Stimulated activated CD8-positive, alpha-beta memory T cell treated with anti-CD3 and anti-CD28 coated beads, Interleukin-15, amount 100 ng/mL, for 4 hours (primary cell): Measurements from ENCODE around the gene TMA7.
"Not testable (repeated sequence)": the region's sequence is repeated elsewhere in the genome, so short reads cannot be mapped to it uniquely, and the experiment has no call there.

Source experiments
- DNase-seq, 2 donors: peaks; one replicate each; pipeline ENCODE4 v3.0.0-alpha.2; 2020; ENCODE audit warnings: low read depth in 2 of 2

The TMA7 gene

GRCh38 chr3:48436477-48436787 is 3.6 kb upstream of the TMA7 start:
- DNase-seq: no peak

DNA sequence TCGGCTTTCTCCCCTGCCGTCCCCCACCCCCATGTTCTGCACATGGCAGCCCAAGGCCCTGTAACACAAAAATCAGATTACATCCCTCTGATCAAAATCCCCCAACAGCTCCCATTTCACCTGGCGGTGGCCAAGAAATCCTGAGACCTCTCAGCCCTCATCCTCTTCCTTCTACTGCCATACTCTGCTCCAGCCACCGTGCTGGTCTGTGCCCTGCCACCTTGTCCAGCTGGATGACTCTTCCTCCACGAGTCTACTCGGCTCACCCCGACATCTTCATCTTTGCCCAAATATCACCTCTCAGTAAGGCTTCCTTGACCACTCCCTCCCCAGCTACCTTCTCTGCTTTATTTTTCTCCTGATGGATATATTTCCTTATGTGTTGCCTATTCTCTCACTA is 3.2 kb upstream of the TMA7 start:
- no peak for DNase-seq

DNA sequence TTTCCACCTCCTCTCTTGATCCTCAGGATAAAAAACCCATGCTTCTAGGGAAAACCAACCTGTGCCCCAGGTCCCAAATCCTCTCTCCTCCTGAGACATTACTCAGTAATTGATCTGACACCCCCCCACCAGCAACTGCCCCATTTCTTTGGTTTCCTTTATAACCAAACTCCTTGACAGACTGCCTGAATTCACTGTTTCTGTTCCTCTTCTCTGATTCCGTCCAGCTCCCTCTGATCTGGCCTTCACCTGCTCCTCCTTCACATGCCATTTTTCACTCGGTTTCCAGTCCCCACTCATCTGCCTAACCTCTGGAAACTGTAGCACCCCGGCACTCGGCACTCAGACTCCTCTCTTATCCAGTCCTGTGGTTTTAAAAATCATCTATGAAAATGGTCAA is 2.2 kb upstream of the TMA7 start:
- DNase-seq: no peak

- DNase-seq: no peak
Observed at GRCh38 chr3:48440590-48440958, 517 bp downstream of the TMA7 start.

GRCh38 chr3:48441940-48442339 is 1.9 kb downstream of the TMA7 start:
- DNase-seq: no peak

GRCh38 chr3:48445277-48445882 is 5.3 kb downstream of the TMA7 start:
- no peak for DNase-seq

DNA sequence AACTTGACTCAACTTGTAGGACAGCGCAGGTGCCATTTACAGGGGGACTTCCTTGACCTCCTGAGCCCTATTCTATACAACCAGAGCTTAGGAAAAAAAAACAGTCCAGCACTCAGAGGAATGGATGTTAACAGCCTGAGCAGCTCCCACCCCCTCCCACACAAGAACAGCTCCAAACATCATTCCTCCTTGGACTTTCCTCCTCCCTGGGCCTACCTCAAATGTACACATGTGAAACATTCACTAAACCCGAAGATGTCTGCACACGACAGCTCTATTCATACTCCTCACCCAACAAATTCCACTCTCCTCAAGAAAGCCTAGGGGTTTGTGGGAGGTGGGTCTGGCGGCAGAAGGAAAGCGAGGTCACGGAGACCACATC is 6.0 kb downstream of the TMA7 start:
- no peak for DNase-seq

- DNase-seq: peak; percentile 63 to 77
Observed at GRCh38 chr3:48446425-48447193, 6.6 kb downstream of the TMA7 start, which contains the start of gene ATRIP. Gene ATRIP (plus strand): TSS chr3:48446737. CDS start chr3:48446846, 109 bp downstream.

DNA sequence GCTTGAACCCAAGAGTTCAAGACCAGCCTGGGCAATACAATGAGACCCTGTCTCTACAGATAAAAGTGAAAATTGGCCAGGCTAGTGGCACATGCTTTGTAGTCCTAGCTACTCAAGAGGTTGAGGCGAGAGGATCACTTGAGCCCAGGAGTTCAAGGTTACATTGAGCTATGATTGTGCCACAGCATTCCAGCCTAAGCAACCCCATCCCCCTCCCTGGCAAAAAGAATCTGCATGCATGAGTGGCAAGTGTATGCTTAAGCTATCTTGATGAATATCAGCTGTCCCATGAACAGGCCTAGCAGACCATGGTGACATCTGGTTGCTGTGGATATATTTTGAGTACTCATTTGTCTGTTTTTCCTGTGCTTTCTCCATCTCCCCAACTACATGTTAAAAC is 11.2 kb downstream of the TMA7 start:
- DNase-seq: no peak

DNA sequence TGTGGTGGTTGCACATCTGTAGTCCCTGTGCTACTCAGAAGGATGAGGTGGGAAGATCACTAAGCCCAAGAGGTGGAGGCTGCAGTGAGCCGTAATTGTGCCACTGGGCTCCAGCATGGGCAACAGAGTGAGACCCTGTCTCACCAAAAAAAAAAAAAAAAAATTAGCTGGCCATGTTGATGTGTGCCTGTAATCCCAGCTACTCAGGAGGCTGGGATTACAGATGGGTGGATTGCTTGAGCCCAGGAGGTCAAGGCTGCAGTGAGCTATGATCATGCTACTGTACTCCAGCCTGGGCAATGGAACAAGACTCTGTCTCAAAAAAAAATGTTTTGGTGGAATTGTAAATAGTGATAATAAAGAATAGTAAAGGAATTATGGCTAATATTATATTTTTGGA is 16.4 kb downstream of the TMA7 start:
- DNase-seq: no peak

DNA sequence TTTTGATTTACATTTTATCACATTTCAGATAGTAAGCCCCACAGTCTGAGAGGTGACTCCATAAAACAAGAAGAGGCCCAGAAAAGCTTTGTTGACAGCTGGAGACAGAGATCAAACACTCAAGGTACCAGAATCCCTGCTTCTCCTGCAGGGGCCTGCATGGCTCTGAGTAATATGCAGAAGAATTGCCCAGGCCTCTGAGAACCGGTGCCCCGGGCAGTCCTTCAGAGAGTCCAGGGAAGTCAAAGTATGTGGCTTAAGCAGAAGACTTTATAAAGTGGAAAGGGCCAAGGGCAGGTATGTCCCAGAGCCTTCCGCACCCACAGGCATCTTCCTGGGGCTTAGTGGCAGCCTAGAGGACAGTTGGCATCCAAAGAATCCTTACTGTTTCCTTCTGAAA is 19.3 kb downstream of the TMA7 start:
- no peak for DNase-seq

GRCh38 chr3:48459773-48460516 is 19.9 kb downstream of the TMA7 start:
- DNase-seq: no peak

- no peak for DNase-seq
Observed at GRCh38 chr3:48460517-48460902, 20.5 kb downstream of the TMA7 start.

GRCh38 chr3:48461767-48462166 is 21.7 kb downstream of the TMA7 start:
- not testable (repeated sequence) for DNase-seq

DNA sequence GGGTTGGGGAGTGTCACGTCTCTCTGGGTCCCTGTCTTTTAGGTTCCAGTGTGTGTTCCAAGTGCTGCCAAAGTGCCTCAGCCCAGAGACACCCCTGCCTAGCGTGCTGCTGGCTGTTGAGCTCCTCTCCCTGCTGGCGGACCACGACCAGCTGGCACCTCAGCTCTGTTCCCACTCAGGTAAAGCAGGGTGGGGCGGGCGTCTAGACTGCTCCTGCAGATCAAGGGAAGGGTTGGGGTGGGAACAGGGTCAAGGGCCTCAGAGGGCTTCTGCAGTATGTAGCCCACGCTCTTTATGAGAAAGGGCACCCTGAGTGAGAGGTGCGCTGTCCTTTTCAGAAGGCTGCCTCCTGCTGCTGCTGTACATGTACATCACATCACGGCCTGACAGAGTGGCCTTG is 23.6 kb downstream of the TMA7 start:
- no peak for DNase-seq

- DNase-seq: no peak
Observed at GRCh38 chr3:48464713-48465221, 24.7 kb downstream of the TMA7 start.

DNA sequence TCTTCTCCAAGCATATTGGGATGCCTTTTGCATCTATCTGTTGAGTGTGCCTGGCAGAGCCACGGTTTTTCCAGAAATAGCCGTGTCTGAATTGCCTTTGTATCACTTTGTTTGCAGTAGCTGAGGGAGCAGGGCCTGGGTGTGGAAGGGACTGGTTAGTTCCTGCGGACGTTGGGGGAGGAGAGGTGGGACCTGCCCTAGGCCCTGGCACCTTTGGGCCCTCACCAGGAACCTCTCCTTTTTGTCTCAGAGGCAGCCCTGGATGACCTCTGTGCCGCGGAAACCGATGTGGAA is 25.1 kb downstream of the TMA7 start:
- DNase-seq: no peak

- peak; percentile 63 to 67 for DNase-seq
Observed at GRCh38 chr3:48465531-48466378, 25.7 kb downstream of the TMA7 start.

GRCh38 chr3:48466386-48467109 is 26.5 kb downstream of the TMA7 start:
- DNase-seq: no peak

- no peak for DNase-seq
Observed at GRCh38 chr3:48467110-48467454, 27.0 kb downstream of the TMA7 start.

DNA sequence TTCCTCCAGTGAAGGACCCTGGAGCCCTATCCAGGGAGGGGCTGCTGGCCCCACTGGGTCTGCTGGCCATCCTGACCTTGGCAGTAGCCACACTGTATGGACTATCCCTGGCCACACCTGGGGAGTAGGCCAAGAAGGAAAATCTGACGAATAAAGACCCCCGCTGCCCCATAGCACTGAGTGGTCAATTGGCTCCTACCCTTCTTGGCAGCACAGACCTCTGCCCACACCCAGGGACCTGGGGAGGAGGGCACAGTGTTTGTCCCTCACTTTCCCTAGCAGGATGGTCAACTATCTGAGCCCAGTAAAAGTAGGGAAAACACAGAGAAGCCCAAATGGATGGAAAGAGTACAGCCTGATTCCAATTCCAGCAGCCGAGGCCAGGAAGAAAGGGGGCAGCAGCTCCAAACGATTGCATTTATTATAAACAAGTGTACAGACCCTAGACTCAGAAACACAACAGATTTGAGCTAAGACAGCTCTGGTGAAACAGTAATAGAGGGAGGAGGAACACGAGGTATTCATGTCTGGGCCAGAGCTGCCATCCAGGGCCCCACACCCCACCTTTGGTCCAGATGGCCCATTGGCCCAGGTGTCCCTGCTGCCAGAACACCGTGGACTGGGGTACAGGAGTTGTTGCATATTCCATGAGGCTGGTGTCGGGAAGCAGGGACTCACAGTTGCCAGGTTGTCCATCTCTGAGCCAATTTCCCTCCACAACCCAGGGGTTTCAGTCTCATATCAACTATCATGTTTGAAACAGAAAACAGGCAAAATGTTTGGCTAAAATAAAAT is 27.6 kb downstream of the TMA7 start:
- DNase-seq: no peak
